ENCODE data around the gene CXCL8.
A peak's percentile ranks its signal among the peaks of the same experiment; 100 is the strongest.
"Not testable (repeated sequence)": the region's sequence is repeated elsewhere in the genome, so short reads cannot be mapped to it uniquely, and the experiment has no call there.

CXCL8 gene

GRCh38 chr4:73743795-73744194 lies 3.4 kb downstream of the CXCL8 start:
- no peak for DNase-seq (ENCODE audit: low spot score)

GRCh38 chr4:73744203-73744602 lies 3.8 kb downstream of the CXCL8 start:
- DNase-seq (ENCODE audit: low spot score): no peak

- DNase-seq (ENCODE audit: low spot score): no peak
Measured at GRCh38 chr4:73750730-73751129, 10.4 kb downstream of the CXCL8 start.

- no peak for DNase-seq (ENCODE audit: low spot score)
Measured at GRCh38 chr4:73751166-73751565, 10.8 kb downstream of the CXCL8 start.

- no peak for DNase-seq (ENCODE audit: low spot score)
Measured at GRCh38 chr4:73751830-73752229, 11.5 kb downstream of the CXCL8 start.

- no peak for DNase-seq (ENCODE audit: low spot score)
Measured at GRCh38 chr4:73752424-73752823, 12.1 kb downstream of the CXCL8 start.

- no peak for DNase-seq (ENCODE audit: low spot score)
Measured at GRCh38 chr4:73753215-73753614, 12.8 kb downstream of the CXCL8 start.

- no peak for DNase-seq (ENCODE audit: low spot score)
Measured at GRCh38 chr4:73754934-73755333, 14.6 kb downstream of the CXCL8 start.

- DNase-seq (ENCODE audit: low spot score): no peak
Measured at GRCh38 chr4:73759357-73759756, 19.0 kb downstream of the CXCL8 start.

GRCh38 chr4:73761856-73762255 lies 21.5 kb downstream of the CXCL8 start:
- DNase-seq (ENCODE audit: low spot score): no peak

GRCh38 chr4:73762409-73762808 lies 22.0 kb downstream of the CXCL8 start:
- peak; percentile 13 for DNase-seq (ENCODE audit: low spot score)

- DNase-seq (ENCODE audit: low spot score): no peak
Measured at GRCh38 chr4:73763877-73764276, 23.5 kb downstream of the CXCL8 start.

GRCh38 chr4:73764513-73764912 lies 24.1 kb downstream of the CXCL8 start:
- no peak for DNase-seq (ENCODE audit: low spot score)

GRCh38 chr4:73765296-73765695 lies 24.9 kb downstream of the CXCL8 start:
- DNase-seq (ENCODE audit: low spot score): no peak

GRCh38 chr4:73770917-73771316 lies 30.5 kb downstream of the CXCL8 start:
- DNase-seq (ENCODE audit: low spot score): no peak

- DNase-seq (ENCODE audit: low spot score): no peak
Measured at GRCh38 chr4:73772363-73772762, 32.0 kb downstream of the CXCL8 start.

- DNase-seq (ENCODE audit: low spot score): not testable (repeated sequence)
Measured at GRCh38 chr4:73774406-73774805, 34.0 kb downstream of the CXCL8 start.

- peak; percentile 10 for DNase-seq (ENCODE audit: low spot score)
Measured at GRCh38 chr4:73776321-73776729, 36.0 kb downstream of the CXCL8 start.

- DNase-seq (ENCODE audit: low spot score): peak; percentile 6
Measured at GRCh38 chr4:73777612-73778011, 37.2 kb downstream of the CXCL8 start.

- DNase-seq (ENCODE audit: low spot score): no peak
Measured at GRCh38 chr4:73780243-73780642, 39.9 kb downstream of the CXCL8 start.

GRCh38 chr4:73780834-73781233 lies 40.5 kb downstream of the CXCL8 start:
- no peak for DNase-seq (ENCODE audit: low spot score)

GRCh38 chr4:73788411-73788810 lies 48.0 kb downstream of the CXCL8 start:
- DNase-seq (ENCODE audit: low spot score): no peak

Data from Ammon's horn (tissue), 1 donor.